Body of pancreas (tissue), 4 donors: ENCODE measurements around the gene SLIRP. TPM values are rescaled to one million over a fixed set of nuclear protein-coding genes. Genes with fewer than 3 reads are reported as not detected.
"Not testable (repeated sequence)": the region's sequence is repeated elsewhere in the genome, so short reads cannot be mapped to it uniquely, and the experiment has no call there.

Experiments
- ATAC-seq: fragments of 150-250 bp; one replicate; pipeline ENCODE4 v1.9.1; 2016
- DNase-seq, 4 donors: peaks; one replicate each; pipeline ENCODE4 v3.0.0-alpha.2; 2019
- H3K27ac ChIP-seq, 4 donors: fragments of 200-600 bp; sonication (generic); 1 replicate in 3 of 4; 2 replicates in 1 of 4; pipeline versions ENCODE4 v1.5.1 to v1.6.1; 2016 to 2019; ENCODE audit warnings: mild to moderate bottlenecking in 1 of 4, mixed read lengths in 1 of 4, moderate library complexity in 1 of 4
- H3K27me3 ChIP-seq, 2 donors: fragments of 200-600 bp; sonication (generic); one replicate each; pipeline ENCODE4 v1.6.0; 2016; ENCODE audit warnings: mild to moderate bottlenecking in 1 of 2
- H3K36me3 ChIP-seq, 2 donors: fragments of 200-600 bp; sonication (generic); replicated peaks in 1 of 2; 2 replicates each; pipeline ENCODE4 v1.5.1; 2016; ENCODE audit warnings: low read depth in 2 of 2; ENCODE audit not compliant: insufficient read depth in 1 of 2
- H3K4me1 ChIP-seq: fragments of 200-600 bp; sonication (generic); one replicate; pipeline ENCODE4 v1.6.0; 2016
- H3K4me3 ChIP-seq, 2 donors: fragments of 200-600 bp; sonication (generic); 1 replicate in 1 of 2; 2 replicates in 1 of 2; pipeline ENCODE4 v1.5.1; 2016 to 2019
- H3K9me3 ChIP-seq, 3 donors: fragments of 200-600 bp; sonication (generic); 1 replicate in 2 of 3; 2 replicates in 1 of 3; pipeline ENCODE4 v1.5.1; 2016
- POLR2A ChIP-seq, 3 donors: fragments of 450-650 bp; IDR thresholded peaks; one replicate each; pipeline ENCODE4 v1.6.1; 2016; ENCODE audit warnings: antibody characterized with exemption in 3 of 3, mild to moderate bottlenecking in 2 of 3
- WGBS, 2 donors: methylation state at CpG; one replicate each; pipeline ENCODE4 v1.1.5; 2017; 5-methylcytosine and 5-hydroxymethylcytosine counted together
- intact Hi-C: fragments of 100-400 bp; cut with DNase I; formaldehyde crosslinking; loops from one replicate; pipeline ENCODE4 v1.15.1; 2023
- total RNA-seq, 2 donors: library from RNA; depleted of rRNA; stranded (reverse); fragments of >200 nt; gene quantifications; one replicate each; pipeline ENCODE4 v1.1.0, GENCODE V29; 2016
- TF ChIP-seq, protein P1 (sequence below), 7 experiments: fragments of 450-650 bp in 4 of 7; fragments of 200-600 bp in 3 of 7; sonication (generic) in 3 of 7; IDR thresholded peaks; one replicate each; pipeline ENCODE4 v1.5.1; 2016 to 2019; ENCODE audit warnings: antibody characterized with exemption in 7 of 7

Gene SLIRP
- total RNA-seq, 2 donors from 2014 or later: 69.2 to 96.2 TPM

DNA sequence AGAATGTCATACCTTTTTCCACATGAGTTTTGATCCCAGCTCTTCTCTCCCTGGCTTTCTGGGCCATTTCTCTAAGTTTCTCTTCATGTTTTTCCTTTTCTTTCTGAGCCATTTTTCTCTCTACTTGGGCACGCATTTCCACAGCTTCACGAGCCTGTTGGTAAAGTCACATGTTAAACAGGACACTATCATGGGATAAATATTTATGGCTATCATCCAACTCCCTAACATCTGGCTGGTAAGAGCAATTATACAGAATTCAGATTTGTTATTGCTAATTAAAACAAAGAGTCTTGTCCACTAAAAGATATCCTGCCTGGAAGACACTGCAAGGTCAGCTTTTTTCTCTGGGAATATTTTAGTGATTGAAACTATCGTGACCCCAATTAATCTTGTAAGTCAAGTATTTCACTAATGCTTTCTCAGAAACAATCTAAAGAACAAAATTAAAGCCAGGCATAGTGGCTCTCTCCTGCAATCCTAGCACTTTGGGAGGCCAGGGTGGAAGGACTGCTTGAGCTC, 23.1 kb downstream of the SLIRP start:
- Histone ChIP-seq H3K9me3 (no peaks in the 10 kb centered on the region), H3K27ac (no peak overlapping the region), H3K27me3 (no peaks in the 10 kb centered on the region), H3K4me3 (no peak overlapping the region), H3K36me3 (peaks cover 31 to 75% of the 10 kb centered on the region in 2 donors), H3K4me1 (no peaks in the 10 kb centered on the region)
- TF ChIP-seq, protein P1, sequence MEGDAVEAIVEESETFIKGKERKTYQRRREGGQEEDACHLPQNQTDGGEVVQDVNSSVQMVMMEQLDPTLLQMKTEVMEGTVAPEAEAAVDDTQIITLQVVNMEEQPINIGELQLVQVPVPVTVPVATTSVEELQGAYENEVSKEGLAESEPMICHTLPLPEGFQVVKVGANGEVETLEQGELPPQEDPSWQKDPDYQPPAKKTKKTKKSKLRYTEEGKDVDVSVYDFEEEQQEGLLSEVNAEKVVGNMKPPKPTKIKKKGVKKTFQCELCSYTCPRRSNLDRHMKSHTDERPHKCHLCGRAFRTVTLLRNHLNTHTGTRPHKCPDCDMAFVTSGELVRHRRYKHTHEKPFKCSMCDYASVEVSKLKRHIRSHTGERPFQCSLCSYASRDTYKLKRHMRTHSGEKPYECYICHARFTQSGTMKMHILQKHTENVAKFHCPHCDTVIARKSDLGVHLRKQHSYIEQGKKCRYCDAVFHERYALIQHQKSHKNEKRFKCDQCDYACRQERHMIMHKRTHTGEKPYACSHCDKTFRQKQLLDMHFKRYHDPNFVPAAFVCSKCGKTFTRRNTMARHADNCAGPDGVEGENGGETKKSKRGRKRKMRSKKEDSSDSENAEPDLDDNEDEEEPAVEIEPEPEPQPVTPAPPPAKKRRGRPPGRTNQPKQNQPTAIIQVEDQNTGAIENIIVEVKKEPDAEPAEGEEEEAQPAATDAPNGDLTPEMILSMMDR (IDR thresholded peaks at IDR 0.05): no peak
- TF ChIP-seq POLR2A (IDR thresholded peaks at IDR 0.05): no peak
- DNase-seq (no peak), ATAC-seq (no peak)
- 85 to 89% methylated on average over 3 of the region's 3 CpGs for WGBS, 2 donors
- intact Hi-C loops: no loop called here

DNA sequence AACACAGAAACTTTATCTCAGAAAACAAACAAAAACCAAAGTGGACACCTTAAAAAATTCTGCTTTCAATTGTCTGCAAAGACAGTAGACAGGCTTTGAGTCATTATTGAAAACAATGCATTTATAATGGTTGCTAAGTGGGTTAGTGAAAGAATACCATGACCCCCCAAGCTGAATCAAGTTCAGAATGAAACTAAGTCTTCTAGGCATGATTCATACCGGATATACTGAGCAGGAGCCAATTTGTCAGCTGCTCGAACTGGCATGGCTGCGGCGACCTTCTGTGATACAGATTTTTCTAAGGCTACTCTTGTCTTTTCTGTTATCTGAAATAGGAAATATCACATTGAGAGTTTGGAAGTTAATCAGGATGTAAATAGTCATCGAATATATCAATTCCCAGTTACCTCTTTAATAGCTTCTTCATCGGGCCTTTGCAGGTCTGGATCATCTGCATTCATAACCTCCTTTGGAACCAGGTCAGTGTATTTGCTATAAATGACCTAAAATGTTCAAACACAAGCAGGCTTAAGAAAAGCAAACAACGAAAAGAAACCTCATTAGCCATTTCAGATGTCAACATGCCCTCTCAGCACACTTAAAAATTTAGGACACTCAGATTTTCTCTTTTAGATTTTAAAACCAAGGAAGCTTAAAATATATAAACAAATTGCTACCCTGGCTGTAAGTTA, 30.8 kb downstream of the SLIRP start:
- 36 to 54% methylated on average over 7 of the region's 7 CpGs for WGBS, 2 donors

GRCh38 chr14:77741438-77741837, 33.5 kb downstream of the SLIRP start:
- H3K27ac ChIP-seq: no peak overlapping the region
- H3K27me3 ChIP-seq: no peaks in the 10 kb centered on the region
- peaks cover 0 to 18% of the 10 kb centered on the region in 2 donors for H3K36me3 ChIP-seq
- DNase-seq (no peak), ATAC-seq (no peak)
- no peaks in the 10 kb centered on the region for H3K9me3 ChIP-seq
- no peak overlapping the region for H3K4me3 ChIP-seq
- TF ChIP-seq POLR2A (IDR thresholded peaks at IDR 0.05): no peak
- TF ChIP-seq, protein P1 (IDR thresholded peaks at IDR 0.05): no peak
- 58 to 71% methylated on average over 2 of the region's 2 CpGs for WGBS, 2 donors
- peaks cover 13% of the 10 kb centered on the region for H3K4me1 ChIP-seq
- intact Hi-C loops: no loop called here

More for the DNA sequence above, 30.8 kb downstream of the SLIRP start:
- peaks cover 13% of the 10 kb centered on the region for H3K4me1 ChIP-seq
- no peaks in the 10 kb centered on the region for H3K27me3 ChIP-seq
- H3K27ac ChIP-seq: peak overlapping the region in 1 of 4 donors; percentile 1
- peaks cover 19 to 37% of the 10 kb centered on the region in 2 donors for H3K36me3 ChIP-seq
- TF ChIP-seq, protein P1 (IDR thresholded peaks at IDR 0.05): no peak
- no peak for TF ChIP-seq POLR2A (IDR thresholded peaks at IDR 0.05)
- intact Hi-C loops: no loop called here
- H3K9me3 ChIP-seq: no peaks in the 10 kb centered on the region
- no peak for ATAC-seq
- peak; percentile 28 to 51 (median 37) for DNase-seq
- no peak overlapping the region for H3K4me3 ChIP-seq

- WGBS, 2 donors: 64 to 80% methylated on average over 4 of the region's 4 CpGs
- no peaks in the 10 kb centered on the region for H3K9me3 ChIP-seq
- H3K4me3 ChIP-seq: no peak overlapping the region
- no peak for DNase-seq
- peaks cover 8 to 28% of the 10 kb centered on the region in 2 donors for H3K36me3 ChIP-seq
- TF ChIP-seq, protein P1 (IDR thresholded peaks at IDR 0.05): no peak
- no peak for TF ChIP-seq POLR2A (IDR thresholded peaks at IDR 0.05)
- H3K4me1 ChIP-seq: no peaks in the 10 kb centered on the region
- intact Hi-C loops: no loop called here
- H3K27me3 ChIP-seq: no peaks in the 10 kb centered on the region
- no peak overlapping the region for H3K27ac ChIP-seq
- no peak for ATAC-seq
These were observed 38.3 kb downstream of the SLIRP start for GRCh38 chr14:77746064-77746702.

DNA sequence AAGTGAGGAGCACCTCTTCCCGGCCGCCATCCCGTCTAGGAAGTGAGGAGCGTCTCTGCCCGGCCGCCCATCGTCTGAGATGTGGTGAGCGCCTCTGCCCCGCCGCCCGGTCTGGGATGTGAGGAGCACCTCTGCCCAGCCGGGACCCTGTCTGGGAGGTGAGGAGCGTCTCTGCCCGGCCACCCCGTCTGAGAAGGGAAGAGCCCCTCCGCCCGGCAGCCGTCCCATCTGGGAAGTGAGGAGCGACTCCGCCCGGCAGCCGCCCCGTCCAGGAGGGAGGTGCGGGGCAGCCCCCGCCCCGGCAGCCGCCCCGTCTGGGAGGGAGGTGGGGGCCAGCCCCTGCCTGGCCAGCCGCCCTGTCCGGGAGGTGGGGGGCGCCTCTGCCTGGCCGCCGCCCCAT, 39.5 kb downstream of the SLIRP start:
- ATAC-seq, H3K9me3 ChIP-seq, H3K4me1 ChIP-seq, H3K27ac ChIP-seq, H3K4me3 ChIP-seq, DNase-seq, intact Hi-C loops, H3K27me3 ChIP-seq: not testable (repeated sequence)
- WGBS, 2 donors: 96 to 99% methylated on average over 12 to 16 of the region's 33 CpGs
- peaks cover 8 to 31% of the 10 kb centered on the region in 2 donors for H3K36me3 ChIP-seq
